Measurements from ENCODE around the gene SLC2A1.
"Not testable (repeated sequence)": the region's sequence is repeated elsewhere in the genome, so short reads cannot be mapped to it uniquely, and the experiment has no call there.

Gene SLC2A1

GRCh38 chr1:42927274-42927841, 31.3 kb downstream of the SLC2A1 start:
- DNase-seq = no peak

- no peak for DNase-seq
Measured at GRCh38 chr1:42926879-42927242, 31.8 kb downstream of the SLC2A1 start.

GRCh38 chr1:42926235-42926878, 32.3 kb downstream of the SLC2A1 start:
- DNase-seq = no peak

GRCh38 chr1:42924851-42925760, 33.6 kb downstream of the SLC2A1 start:
- DNase-seq = no peak

- DNase-seq = peak; percentile 93
Measured at GRCh38 chr1:42924082-42924850, 34.4 kb downstream of the SLC2A1 start.

GRCh38 chr1:42923367-42924081, 35.1 kb downstream of the SLC2A1 start:
- no peak for DNase-seq

DNA sequence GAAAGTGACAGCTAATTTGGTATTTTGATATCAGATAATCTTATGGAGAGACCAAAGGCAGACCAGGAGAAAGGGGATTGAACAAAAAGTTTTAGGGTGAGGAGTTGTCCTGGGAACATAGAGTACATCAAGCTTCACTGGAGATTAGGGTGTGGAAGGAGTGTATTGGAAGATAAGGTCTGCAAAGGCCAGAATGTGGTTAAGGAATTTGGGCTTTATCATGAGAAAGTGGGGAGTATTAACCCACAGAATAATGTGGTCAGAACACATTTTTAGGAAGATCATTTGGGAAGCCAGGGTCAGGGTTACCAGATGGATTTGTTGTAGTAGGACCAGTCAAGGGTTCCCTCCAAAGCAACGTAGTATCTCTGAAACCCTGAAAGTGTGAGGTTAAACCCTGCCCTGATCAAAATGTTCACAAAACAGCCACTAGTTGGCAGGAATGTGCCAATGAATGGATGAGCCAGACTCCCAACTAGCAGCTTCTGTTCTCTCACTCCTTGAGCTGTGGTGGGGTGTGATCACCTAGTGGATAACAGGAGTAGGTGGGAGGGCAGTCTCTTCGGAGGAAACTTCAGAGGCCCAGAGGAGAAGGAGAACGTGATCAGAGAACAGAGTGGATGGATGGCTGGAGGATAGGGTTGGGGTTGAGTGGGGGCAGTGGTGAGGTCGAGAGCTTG, 35.8 kb downstream of the SLC2A1 start:
- peak; percentile 81 for DNase-seq

GRCh38 chr1:42921769-42922168, 36.9 kb downstream of the SLC2A1 start:
- DNase-seq = no peak

DNA sequence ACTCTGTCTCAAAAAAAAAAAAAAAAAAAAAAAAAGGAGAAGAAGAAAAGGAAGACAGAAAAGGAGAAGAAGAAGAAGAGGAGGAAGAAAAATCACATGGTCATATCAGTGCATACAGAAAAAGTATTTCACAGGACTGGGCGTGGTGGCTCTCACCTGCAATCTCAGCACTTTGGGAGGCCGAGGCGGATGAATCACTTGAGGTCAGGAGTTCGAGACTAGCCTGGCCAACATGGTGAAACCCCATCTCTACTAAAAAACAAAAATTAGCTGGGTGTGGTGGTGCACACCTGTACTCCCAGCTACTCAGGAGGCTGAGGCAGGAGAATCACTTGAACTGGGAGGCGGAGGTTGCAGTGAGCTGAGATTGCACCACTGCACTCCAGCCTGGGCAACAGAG, 39.0 kb downstream of the SLC2A1 start:
- not testable (repeated sequence) for DNase-seq

- DNase-seq = no peak
Measured at GRCh38 chr1:42917241-42917495, 41.5 kb downstream of the SLC2A1 start.

DNA sequence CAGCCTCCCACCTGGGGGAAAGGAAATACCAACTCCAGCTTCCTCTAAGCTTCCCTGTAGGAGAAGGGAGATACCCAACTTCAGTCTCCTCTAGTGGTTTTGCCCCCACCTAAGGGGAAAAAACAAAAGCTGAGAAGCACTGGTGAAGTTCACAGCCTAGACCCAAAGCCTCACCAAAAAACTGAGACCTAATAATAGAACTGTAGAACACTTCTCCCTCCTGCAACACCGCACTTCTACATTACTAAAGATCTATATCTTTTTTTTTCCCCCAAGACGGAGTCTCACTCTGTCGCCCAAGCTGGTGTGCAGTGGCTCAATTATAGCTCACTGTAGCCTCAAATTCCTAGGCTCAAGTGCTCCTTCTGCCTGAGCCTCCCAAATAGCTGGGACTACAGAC, 43.2 kb downstream of the SLC2A1 start:
- DNase-seq = no peak

GRCh38 chr1:42914092-42914627, 44.5 kb downstream of the SLC2A1 start:
- DNase-seq = no peak

DNA sequence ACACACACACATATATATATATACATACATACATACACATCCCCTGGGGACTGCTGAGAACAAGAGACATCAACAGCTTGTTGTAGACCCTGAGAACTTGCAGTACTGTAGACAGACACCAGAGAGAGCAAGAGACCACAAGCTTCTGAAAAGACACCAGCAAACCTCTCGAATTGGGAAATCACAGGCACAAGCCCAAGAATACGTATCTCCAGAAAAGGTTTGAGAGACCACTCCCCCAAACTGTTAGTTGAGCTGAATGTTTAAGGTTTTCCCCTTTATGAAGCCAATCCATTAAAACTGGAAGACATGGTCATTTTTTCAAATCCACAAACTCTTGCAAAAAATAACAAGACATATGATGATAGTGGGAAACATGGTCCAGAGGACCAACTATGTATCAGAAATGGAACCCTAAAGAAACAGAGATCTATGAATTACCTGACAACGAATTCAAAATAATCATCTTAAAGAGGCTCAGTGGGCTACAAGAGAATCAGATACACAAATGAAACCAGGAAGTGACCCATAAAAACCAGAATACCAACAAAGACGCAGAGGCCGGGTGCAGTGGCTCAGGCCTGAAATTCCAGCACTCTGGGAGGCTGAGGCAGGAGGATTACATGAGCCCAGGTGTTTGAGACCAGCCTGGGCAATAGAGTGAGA, 45.1 kb downstream of the SLC2A1 start:
- DNase-seq = peak; percentile 84

DNA sequence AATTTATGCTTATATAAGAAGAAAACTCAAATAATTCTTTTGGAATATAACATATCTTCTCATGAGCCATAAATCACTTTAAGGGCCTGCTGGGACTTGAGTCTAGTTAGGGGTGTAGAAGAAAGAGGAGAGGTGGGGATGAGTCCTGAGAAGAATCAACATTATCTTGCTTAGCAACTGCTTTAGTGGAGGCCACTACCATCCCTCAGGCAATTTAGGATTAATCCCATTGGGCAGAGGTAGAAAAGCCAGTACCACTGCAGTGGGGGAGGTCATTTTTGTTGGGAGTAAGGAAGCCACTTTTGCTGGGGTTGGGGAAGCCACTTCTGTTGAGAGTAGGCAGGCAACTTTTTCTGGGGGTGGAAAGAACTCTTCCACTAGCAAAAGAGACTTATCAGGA, 47.7 kb downstream of the SLC2A1 start:
- DNase-seq = no peak

GRCh38 chr1:42908046-42908445, 50.6 kb downstream of the SLC2A1 start:
- no peak for DNase-seq

GRCh38 chr1:42904434-42904833, 54.2 kb downstream of the SLC2A1 start:
- DNase-seq = no peak

DNA sequence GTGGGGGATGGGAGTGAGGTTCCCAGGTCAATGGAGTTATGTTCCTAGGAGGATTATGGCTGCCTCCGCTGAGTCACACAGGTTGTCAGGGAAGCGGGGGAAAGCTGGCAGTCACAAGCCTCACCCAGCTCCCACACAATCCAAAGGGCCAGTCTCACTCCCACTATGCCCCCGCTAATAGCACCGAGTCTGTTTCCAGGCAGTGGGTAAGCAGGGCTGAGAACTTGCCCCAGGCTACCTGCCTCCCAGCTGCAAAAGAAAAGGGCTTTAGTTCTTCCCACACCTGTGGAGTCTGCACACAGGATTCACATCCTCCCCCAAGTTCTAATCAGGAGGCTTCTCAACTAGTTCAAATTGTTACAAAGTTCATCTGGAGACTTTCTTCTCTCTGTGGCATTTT, 58.7 kb downstream of the SLC2A1 start:
- not testable (repeated sequence) for DNase-seq

DNA sequence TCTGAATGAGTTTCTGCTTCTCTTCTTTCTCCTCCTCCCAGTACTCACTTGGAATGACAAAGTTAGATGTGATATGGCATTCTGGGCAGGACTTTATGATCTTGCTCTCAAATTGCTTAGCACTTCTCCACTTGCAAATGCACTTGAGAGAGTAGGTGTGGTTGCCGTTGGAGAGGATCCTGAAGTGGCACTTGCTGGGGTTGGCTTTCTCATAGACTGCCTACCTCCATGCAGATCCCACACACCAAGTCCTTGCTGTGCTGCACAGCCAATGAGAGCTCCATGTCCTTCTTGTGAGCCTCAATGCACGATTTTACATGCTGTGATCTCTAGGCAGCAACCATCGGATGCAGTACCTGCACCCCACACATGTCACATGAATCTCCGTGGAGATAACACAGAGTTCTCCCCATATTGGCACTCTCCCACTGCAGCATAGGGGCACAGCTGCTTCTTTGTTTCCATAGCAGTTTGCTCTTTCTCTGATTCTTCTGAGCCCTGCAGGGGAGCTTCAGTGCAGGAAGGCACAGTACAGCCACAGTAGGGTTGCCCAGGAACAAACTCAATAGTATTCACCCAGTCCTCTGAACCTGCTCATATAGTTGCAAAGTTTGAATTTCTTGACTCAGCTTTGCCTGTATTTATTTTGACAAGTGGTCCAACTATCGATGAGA, 67.1 kb downstream of the SLC2A1 start:
- DNase-seq = no peak

DNA sequence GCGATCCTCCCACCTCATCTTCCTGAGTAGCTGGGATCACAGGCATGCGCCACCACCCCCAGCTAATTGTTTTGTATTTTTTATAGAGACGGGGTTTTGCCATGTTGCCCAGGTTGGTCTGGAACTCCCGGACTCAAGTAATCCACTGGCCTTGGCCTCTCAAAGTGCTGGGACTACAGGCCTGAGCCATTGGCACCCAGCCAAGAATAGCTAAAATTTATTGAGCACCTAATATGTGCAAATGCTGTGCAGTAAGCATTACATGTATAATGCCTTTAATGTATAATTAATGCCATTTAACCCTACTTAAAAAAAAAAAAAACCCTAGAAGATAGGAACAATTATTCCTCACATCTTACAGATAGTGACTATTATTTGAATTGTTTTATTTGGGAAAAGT, 69.4 kb downstream of the SLC2A1 start:
- DNase-seq = no peak

- no peak for DNase-seq
Measured at GRCh38 chr1:42888013-42888633, 70.5 kb downstream of the SLC2A1 start.
